Smooth muscle cell (in vitro differentiated cells): ENCODE data around the gene GDF11. TPM values are rescaled to one million over a fixed set of nuclear protein-coding genes. Genes with fewer than 3 reads are reported as not detected.
A peak's percentile ranks its signal among the peaks of the same experiment; 100 is the strongest.
"Not testable (repeated sequence)": the region's sequence is repeated elsewhere in the genome, so short reads cannot be mapped to it uniquely, and the experiment has no call there.

Experiments used
- DNase-seq: peaks from one replicate; lab custom pipeline; 2025; ENCODE audit not compliant: unreplicated experiment; lab: John Stamatoyannopoulos, UW
- H2AFZ ChIP-seq: fragments of 200-600 bp; sonication (generic); 2 replicates; pipeline ENCODE4 v1.6.0; 2016; ENCODE audit warnings: antibody characterized with exemption, low read depth, mild to moderate bottlenecking
- H3F3A ChIP-seq: fragments of 200-600 bp; sonication (generic); 2 replicates; pipeline ENCODE4 v1.6.0; 2017; ENCODE audit warnings: antibody characterized with exemption, low read depth
- H3K27ac ChIP-seq: fragments of 200-600 bp; sonication (generic); 2 replicates; pipeline ENCODE4 v1.5.1; 2016; ENCODE audit warnings: low read depth, mild to moderate bottlenecking
- H3K27me3 ChIP-seq: fragments of 200-600 bp; sonication (generic); 2 replicates; pipeline ENCODE4 v1.6.1; 2016; ENCODE audit warnings: low read depth, mild to moderate bottlenecking
- H3K36me3 ChIP-seq: fragments of 200-600 bp; sonication (generic); 2 replicates; pipeline ENCODE4 v1.5.1; 2016; ENCODE audit warnings: low read depth
- H3K4me1 ChIP-seq: fragments of 200-600 bp; sonication (generic); 2 replicates; pipeline ENCODE4 v1.5.1; 2016; ENCODE audit warnings: low read depth
- H3K4me2 ChIP-seq: fragments of 200-600 bp; sonication (generic); 2 replicates; pipeline ENCODE4 v1.6.0; 2016; ENCODE audit warnings: mild to moderate bottlenecking
- H3K4me3 ChIP-seq: fragments of 200-600 bp; sonication (generic); 2 replicates; pipeline ENCODE4 v1.5.1; 2016; ENCODE audit warnings: mild to moderate bottlenecking
- H3K79me2 ChIP-seq: fragments of 200-600 bp; sonication (generic); 2 replicates; pipeline ENCODE4 v1.6.0; 2016; ENCODE audit warnings: low read depth, mild to moderate bottlenecking
- H3K9ac ChIP-seq: fragments of 200-600 bp; sonication (generic); 2 replicates; pipeline ENCODE4 v1.6.0; 2016; ENCODE audit warnings: low read depth
- H3K9me3 ChIP-seq: fragments of 200-600 bp; sonication (generic); replicated peaks from 2 replicates; pipeline ENCODE4 v1.5.1; 2016; ENCODE audit warnings: low read depth
- H4K20me1 ChIP-seq: fragments of 200-600 bp; sonication (generic); 2 replicates; pipeline ENCODE4 v1.6.0; 2016; ENCODE audit warnings: low read depth
- WGBS: methylation state at CpG from one replicate; pipeline ENCODE4 v1.1.7; 2016; ENCODE audit warnings: low lambda C conversion rate; 5-methylcytosine and 5-hydroxymethylcytosine counted together
- polyA plus RNA-seq: library from polyadenylated mRNA; unstranded; fragments of >200 nt; fragmentation: Nextera tagmentation; extraction: Ambion mirVana; gene quantifications from 2 replicates; pipeline ENCODE4 v1.2.1, GENCODE V29; 2016
- total RNA-seq: library from RNA; depleted of rRNA; stranded (reverse); fragments of >200 nt; gene quantifications from 2 replicates; pipeline ENCODE4 v1.2.3, GENCODE V29; 2014
- TF ChIP-seq, protein P1 (sequence below): fragments of 200-600 bp; sonication (generic); IDR thresholded peaks from 2 replicates; pipeline ENCODE4 v1.5.1; 2017; ENCODE audit warnings: borderline replicate concordance, mild to moderate bottlenecking, antibody characterized with exemption; ENCODE audit not compliant: insufficient read depth, poor library complexity, severe bottlenecking

Gene GDF11
- total and polyA plus RNA-seq, 2 experiments from 2014 or later: 2.6 to 3.5 TPM

DNA sequence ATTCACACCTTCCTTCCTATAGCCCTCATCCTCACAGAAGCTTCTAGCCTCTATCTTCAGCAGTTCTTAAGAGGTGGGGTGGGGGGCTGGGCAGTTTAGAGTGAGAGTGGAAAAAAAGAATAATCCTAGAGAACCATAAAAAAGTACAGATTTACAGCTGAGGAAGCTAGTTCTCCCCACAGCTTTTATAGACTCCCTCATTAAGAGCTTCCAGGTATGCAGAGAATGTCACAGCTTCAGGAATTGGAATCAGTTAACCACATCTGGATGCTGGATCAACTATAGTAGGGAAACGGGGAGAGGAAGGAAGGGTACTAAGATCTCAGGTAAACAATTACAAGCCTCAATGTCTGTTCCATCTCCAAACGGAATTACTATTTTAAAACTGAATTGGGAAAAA lies 12.3 kb downstream of the GDF11 start:
- H4K20me1 ChIP-seq: peaks cover 11% of the 10 kb centered on the region
- H3K79me2 ChIP-seq: no peaks in the 10 kb centered on the region
- no peak overlapping the region for H3K4me2 ChIP-seq
- H3K4me3 ChIP-seq: no peak overlapping the region
- peaks cover 21% of the 10 kb centered on the region for H3K36me3 ChIP-seq
- H3K27ac ChIP-seq: peak overlapping the region; percentile 24
- peaks cover 8% of the 10 kb centered on the region for H3F3A ChIP-seq
- TF ChIP-seq, protein P1, sequence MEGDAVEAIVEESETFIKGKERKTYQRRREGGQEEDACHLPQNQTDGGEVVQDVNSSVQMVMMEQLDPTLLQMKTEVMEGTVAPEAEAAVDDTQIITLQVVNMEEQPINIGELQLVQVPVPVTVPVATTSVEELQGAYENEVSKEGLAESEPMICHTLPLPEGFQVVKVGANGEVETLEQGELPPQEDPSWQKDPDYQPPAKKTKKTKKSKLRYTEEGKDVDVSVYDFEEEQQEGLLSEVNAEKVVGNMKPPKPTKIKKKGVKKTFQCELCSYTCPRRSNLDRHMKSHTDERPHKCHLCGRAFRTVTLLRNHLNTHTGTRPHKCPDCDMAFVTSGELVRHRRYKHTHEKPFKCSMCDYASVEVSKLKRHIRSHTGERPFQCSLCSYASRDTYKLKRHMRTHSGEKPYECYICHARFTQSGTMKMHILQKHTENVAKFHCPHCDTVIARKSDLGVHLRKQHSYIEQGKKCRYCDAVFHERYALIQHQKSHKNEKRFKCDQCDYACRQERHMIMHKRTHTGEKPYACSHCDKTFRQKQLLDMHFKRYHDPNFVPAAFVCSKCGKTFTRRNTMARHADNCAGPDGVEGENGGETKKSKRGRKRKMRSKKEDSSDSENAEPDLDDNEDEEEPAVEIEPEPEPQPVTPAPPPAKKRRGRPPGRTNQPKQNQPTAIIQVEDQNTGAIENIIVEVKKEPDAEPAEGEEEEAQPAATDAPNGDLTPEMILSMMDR: no peak
- H3K4me1 ChIP-seq: peaks cover 13% of the 10 kb centered on the region
- H2AFZ ChIP-seq: no peak overlapping the region
- no peak overlapping the region for H3K9ac ChIP-seq
- no peak for DNase-seq
- no peaks in the 10 kb centered on the region for H3K27me3 ChIP-seq
- 35% methylated on average over 2 of the region's 2 CpGs for WGBS
- no peaks in the 10 kb centered on the region for H3K9me3 ChIP-seq

DNA sequence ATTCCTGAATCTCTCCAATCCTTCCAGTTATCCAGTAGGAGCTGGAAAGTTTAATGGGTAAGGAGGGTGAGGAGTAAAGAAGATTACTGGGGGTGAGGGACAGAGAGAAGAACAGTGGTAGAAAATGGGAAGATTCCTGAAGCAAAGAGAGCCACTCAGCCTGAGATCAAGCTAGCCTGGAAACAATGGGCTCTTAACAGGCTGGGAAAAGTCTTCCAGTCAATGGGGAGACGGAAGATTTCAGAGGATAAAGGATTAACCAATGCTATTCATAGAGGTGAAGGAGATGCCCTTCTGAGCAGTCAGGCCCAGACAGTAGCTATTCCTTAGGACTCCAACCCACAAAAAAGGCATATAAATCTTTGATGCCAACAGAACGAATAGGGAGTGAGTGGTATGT lies 14.8 kb downstream of the GDF11 start:
- no peak overlapping the region for H3K9ac ChIP-seq
- H3K9me3 ChIP-seq: no peaks in the 10 kb centered on the region
- H3F3A ChIP-seq: peaks cover 8% of the 10 kb centered on the region
- no peak overlapping the region for H3K27ac ChIP-seq
- WGBS: 62% methylated on average over 2 of the region's 2 CpGs
- no peak overlapping the region for H2AFZ ChIP-seq
- peaks cover 13% of the 10 kb centered on the region for H3K4me1 ChIP-seq
- H4K20me1 ChIP-seq: peaks cover 24% of the 10 kb centered on the region
- H3K27me3 ChIP-seq: no peaks in the 10 kb centered on the region
- TF ChIP-seq, protein P1: no peak
- H3K36me3 ChIP-seq: peaks cover 20% of the 10 kb centered on the region
- no peak overlapping the region for H3K4me2 ChIP-seq
- no peak overlapping the region for H3K4me3 ChIP-seq
- no peak for DNase-seq
- H3K79me2 ChIP-seq: peaks cover 3% of the 10 kb centered on the region

GRCh38 chr12:55758575-55758974 lies 15.7 kb downstream of the GDF11 start:
- DNase-seq, H3K9me3 ChIP-seq, H3K79me2 ChIP-seq, H3F3A ChIP-seq, H3K4me3 ChIP-seq, H3K9ac ChIP-seq, H3K27me3 ChIP-seq, H3K4me2 ChIP-seq, H3K27ac ChIP-seq, H2AFZ ChIP-seq: not testable (repeated sequence)
- 98% methylated on average over 4 of the region's 4 CpGs for WGBS
- H3K4me1 ChIP-seq: peaks cover 13% of the 10 kb centered on the region
- peaks cover 30% of the 10 kb centered on the region for H4K20me1 ChIP-seq
- H3K36me3 ChIP-seq: peaks cover 20% of the 10 kb centered on the region

- H3K4me3 ChIP-seq: no peak overlapping the region
- no peaks in the 10 kb centered on the region for H3K9me3 ChIP-seq
- WGBS: 97% methylated on average over 6 of the region's 6 CpGs
- no peak for DNase-seq
- TF ChIP-seq, protein P1: no peak
- H3K9ac ChIP-seq: no peak overlapping the region
- H3F3A ChIP-seq: peaks cover 8% of the 10 kb centered on the region
- no peak overlapping the region for H3K27ac ChIP-seq
- peaks cover 13% of the 10 kb centered on the region for H3K4me1 ChIP-seq
- H3K79me2 ChIP-seq: peaks cover 9% of the 10 kb centered on the region
- H3K36me3 ChIP-seq: peaks cover 20% of the 10 kb centered on the region
- H3K27me3 ChIP-seq: no peaks in the 10 kb centered on the region
- H2AFZ ChIP-seq: no peak overlapping the region
- no peak overlapping the region for H3K4me2 ChIP-seq
- peaks cover 26% of the 10 kb centered on the region for H4K20me1 ChIP-seq
Measured at GRCh38 chr12:55760663-55761062, 17.7 kb downstream of the GDF11 start.
